ENCODE measurements around the gene RGMA. TPM values are rescaled to one million over a fixed set of nuclear protein-coding genes. Genes with fewer than 3 reads are reported as not detected.

The RGMA gene
- total and polyA plus RNA-seq, 10 of the 15 experiments (the other 5 are each of a cell fraction or from before 2014, with no cell fraction given): not detected

DNA sequence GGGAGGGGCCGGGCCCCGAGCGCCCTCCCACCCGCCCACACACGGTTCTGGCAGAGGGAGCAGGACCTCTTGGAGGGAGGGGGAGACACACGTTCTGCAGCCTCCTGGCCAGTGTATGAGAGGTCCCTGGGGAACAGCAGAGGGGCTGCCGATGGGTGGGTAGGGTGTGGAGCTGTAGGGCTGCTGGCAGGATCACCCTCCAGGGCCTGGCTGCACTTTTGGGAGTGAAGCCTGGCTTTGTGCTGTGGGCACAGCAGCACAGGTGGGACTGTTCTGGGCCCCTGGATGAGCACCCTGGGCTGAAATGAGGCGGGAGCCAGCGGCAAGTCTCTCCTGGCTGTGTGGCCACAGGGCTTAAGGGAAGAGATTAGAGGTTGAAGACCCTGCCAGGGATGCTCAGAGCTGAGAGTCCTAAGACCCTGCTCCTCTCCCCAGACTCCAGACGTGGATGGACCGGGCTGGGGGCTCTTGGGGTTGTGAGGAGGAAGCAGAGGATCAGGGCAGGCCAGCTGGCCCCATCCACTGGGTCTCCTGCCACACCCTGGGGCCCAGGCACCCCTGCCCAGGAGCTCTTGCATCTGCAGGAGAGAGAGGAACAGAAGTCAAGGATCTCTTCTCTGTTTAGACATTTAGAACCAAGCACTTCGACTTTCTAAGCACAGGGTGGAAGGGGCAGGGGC, 45.2 kb downstream of the RGMA start:
- Histone ChIP-seq H3K9me3 (replicated peaks; ENCODE audit: control insufficient read depth, insufficient read depth, low read length) (no peaks in the 10 kb centered on the region), H3K9ac (ENCODE audit: control insufficient read depth, insufficient read depth, low read length) (no peak overlapping the region), H3K4me1 (ENCODE audit: control insufficient read depth, insufficient read depth, low read length) (no peaks in the 10 kb centered on the region), H4K20me1 (ENCODE audit: control insufficient read depth, insufficient read depth) (no peaks in the 10 kb centered on the region), H3K27me3 (replicated peaks in 1 of 2; ENCODE audit: control insufficient read depth in 2 of 2, insufficient read depth in 2 of 2, low read length in 1 of 2) (no peaks in the 10 kb centered on the region), H3K36me3 (ENCODE audit: control insufficient read depth in 2 of 2, insufficient read depth in 2 of 2, low read length in 1 of 2) (no peaks in the 10 kb centered on the region), H3K27ac (ENCODE audit: control insufficient read depth, insufficient read depth) (no peak overlapping the region), H2AFZ (ENCODE audit: control insufficient read depth, low read depth, low read length) (no peak overlapping the region), H3K79me2 (ENCODE audit: control insufficient read depth, insufficient read depth, low read length) (no peaks in the 10 kb centered on the region), H3K4me3 (no peak overlapping the region), H3K4me2 (ENCODE audit: control insufficient read depth, insufficient read depth) (no peak overlapping the region)
- ATAC-seq (no peak), FAIRE-seq (no peak), DNase-seq (ENCODE audit: low read depth, low spot score) (no peak)
- 1% methylated on average over 12 of the region's 12 CpGs for WGBS (ENCODE audit: insufficient coverage, insufficient replicate concordance, low lambda C conversion rate, missing lambda C conversion rate)
- in situ Hi-C loops (cut with MboI): loop anchor here (25.0 kb wide), 1 partner anchor 1269 kb away; no protein-coding TSS in a partner anchor
- no peak for TF ChIP-seq EZH2 (IDR thresholded peaks at IDR 0.05; ENCODE audit: borderline replicate concordance, control insufficient read depth, low read depth, low read length)
- TF ChIP-seq SP1 (IDR thresholded peaks at IDR 0.05; ENCODE audit: low read depth, low read length): no peak
- no peak for TF ChIP-seq CBX3 (IDR thresholded peaks at IDR 0.05; ENCODE audit: borderline replicate concordance, low read depth)
- TF ChIP-seq ZNF217 (IDR thresholded peaks at IDR 0.05): no peak
- no peak for TF ChIP-seq STAT1 (conservative IDR thresholded peaks at IDR 0.05)
- TF ChIP-seq ESRRA (IDR thresholded peaks at IDR 0.05; ENCODE audit: low read length): no peak
- no peak for TF ChIP-seq EED (IDR thresholded peaks at IDR 0.05; ENCODE audit: low read depth)
- no peak for TF ChIP-seq RELB (IDR thresholded peaks at IDR 0.05; ENCODE audit: low read depth)
- TF ChIP-seq NFIC (IDR thresholded peaks at IDR 0.05; ENCODE audit: low read depth, low read length): no peak
- TF ChIP-seq MEF2B (IDR thresholded peaks at IDR 0.05; ENCODE audit: partially characterized antibody, poor library complexity, severe bottlenecking): no peak
- no peak for TF ChIP-seq BRCA1 (IDR thresholded peaks at IDR 0.05; ENCODE audit: low read depth, low read length)
- no peak for TF ChIP-seq ZNF622 (IDR thresholded peaks at IDR 0.05)
- TF ChIP-seq, protein P1, sequence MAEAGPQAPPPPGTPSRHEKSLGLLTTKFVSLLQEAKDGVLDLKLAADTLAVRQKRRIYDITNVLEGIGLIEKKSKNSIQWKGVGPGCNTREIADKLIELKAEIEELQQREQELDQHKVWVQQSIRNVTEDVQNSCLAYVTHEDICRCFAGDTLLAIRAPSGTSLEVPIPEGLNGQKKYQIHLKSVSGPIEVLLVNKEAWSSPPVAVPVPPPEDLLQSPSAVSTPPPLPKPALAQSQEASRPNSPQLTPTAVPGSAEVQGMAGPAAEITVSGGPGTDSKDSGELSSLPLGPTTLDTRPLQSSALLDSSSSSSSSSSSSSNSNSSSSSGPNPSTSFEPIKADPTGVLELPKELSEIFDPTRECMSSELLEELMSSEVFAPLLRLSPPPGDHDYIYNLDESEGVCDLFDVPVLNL (IDR thresholded peaks at IDR 0.05; ENCODE audit: low read depth, low read length): no peak
- TF ChIP-seq, protein P2, sequence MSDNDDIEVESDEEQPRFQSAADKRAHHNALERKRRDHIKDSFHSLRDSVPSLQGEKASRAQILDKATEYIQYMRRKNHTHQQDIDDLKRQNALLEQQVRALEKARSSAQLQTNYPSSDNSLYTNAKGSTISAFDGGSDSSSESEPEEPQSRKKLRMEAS (IDR thresholded peaks at IDR 0.05; ENCODE audit: low read depth, low read length): no peak
- ChIA-PET SMC1A (ENCODE audit: uncharacterized antibody, unreplicated experiment) (no interaction called here), POLR2A (no interaction called here), CTCF (no interaction called here), RAD21 (ENCODE audit: unreplicated experiment) (no interaction called here)
- no TSS peak for BruUV-seq (replicated peaks)
- intact Hi-C loops (cut with micrococcal nuclease; ENCODE audit: unreplicated experiment): no loop called here

Measured in GM12878 (cell line).